ENCODE results near the gene HDGF. TPM values are rescaled to one million over a fixed set of nuclear protein-coding genes. Genes with fewer than 3 reads are reported as not detected.

HDGF gene
- total RNA-seq, 1 experiment from 2014 or later = 310 TPM

- no peaks in the 10 kb centered on the region for H3K27me3 ChIP-seq (ENCODE audit: insufficient read depth, low read length)
- no peak for DNase-seq
- Mint-ChIP-seq H3K4me3 (no peak overlapping the region; a peak in 1 of 5 replicates), H3K4me1 (peaks cover 34 to 46% of the 10 kb centered on the region in 2 experiments), H3K27ac (no peak overlapping the region; a peak in 2 of 7 replicates), H3K27me3 (ENCODE audit: low read depth) (peaks cover 3% of the 10 kb centered on the region), H3K36me3 (ENCODE audit: insufficient read depth in 1 of 3, low read depth in 3 of 3) (peaks cover 0 to 13% (median 4%) of the 10 kb centered on the region in 3 experiments; a peak in 4 of 7 replicates), H3K9me3 (no peaks in the 10 kb centered on the region)
- no peaks in the 10 kb centered on the region for H3K79me2 ChIP-seq (ENCODE audit: insufficient read depth, low read length)
- H3K18ac ChIP-seq (ENCODE audit: insufficient read length, low read depth, low read length) = no peak overlapping the region
- H2AFZ ChIP-seq (ENCODE audit: low read length) = no peak overlapping the region
- H3K23ac ChIP-seq (ENCODE audit: insufficient read length, low read depth, low read length) = no peak overlapping the region
- H3K4ac ChIP-seq (ENCODE audit: low read depth, low read length) = no peak overlapping the region
- H4K8ac ChIP-seq (replicated peaks; ENCODE audit: insufficient read length, low read depth, low read length) = no peak overlapping the region
- no peak overlapping the region for H3K14ac ChIP-seq (ENCODE audit: insufficient read depth, low read length)
- no CpG with 5 or more reads among the region's 3 CpGs for WGBS (ENCODE audit: extremely low coverage, insufficient read length, low lambda C conversion rate)
- no peak for TF ChIP-seq CTCF (conservative IDR thresholded peaks at IDR 0.05)
- no peaks in the 10 kb centered on the region; the same call in 1 of the 2 replicates for H3K4me1 ChIP-seq (ENCODE audit: insufficient read depth, low read length)
- H3K4me2 ChIP-seq (ENCODE audit: insufficient read depth, insufficient read length, low read length) = no peak overlapping the region
- H2BK120ac ChIP-seq (ENCODE audit: low read depth, low read length, poor library complexity, severe bottlenecking) = no peak overlapping the region
- no peak overlapping the region for H2AK5ac ChIP-seq (ENCODE audit: insufficient read length, low read length)
- H3K9me3 ChIP-seq (ENCODE audit: control insufficient read depth, low read depth, low read length) = no peaks in the 10 kb centered on the region
- no peak overlapping the region for H4K91ac ChIP-seq (ENCODE audit: insufficient read length, low read depth, low read length)
- H4K5ac ChIP-seq (ENCODE audit: insufficient read length, low read depth, low read length) = no peak overlapping the region
- no peak overlapping the region for H2BK12ac ChIP-seq (ENCODE audit: insufficient read length, low read depth, low read length)
- no peak overlapping the region for H3K9ac ChIP-seq (ENCODE audit: extremely low read depth, insufficient read length, low read length)
- no peak overlapping the region for H2BK20ac ChIP-seq (ENCODE audit: low read depth, low read length, poor library complexity, severe bottlenecking)
- H2BK5ac ChIP-seq (ENCODE audit: insufficient read length, low read length) = no peak overlapping the region
- H3K79me1 ChIP-seq (ENCODE audit: insufficient read depth, low read depth, low read length, poor library complexity, severe bottlenecking) = no peaks in the 10 kb centered on the region
- no peak overlapping the region for H3T11ph ChIP-seq (ENCODE audit: low read length)
- H3K56ac ChIP-seq (ENCODE audit: insufficient read length, low read depth, low read length) = no peak overlapping the region
- no peak overlapping the region for H3K27ac ChIP-seq (ENCODE audit: insufficient read length, low read depth, low read length)
- H3K23me2 ChIP-seq (ENCODE audit: insufficient read length, low read depth, low read length, poor library complexity, severe bottlenecking) = no peaks in the 10 kb centered on the region
- H2BK15ac ChIP-seq (ENCODE audit: low read depth, low read length) = no peak overlapping the region
- H4K20me1 ChIP-seq (ENCODE audit: control insufficient read depth, insufficient read depth, insufficient read length) = no peaks in the 10 kb centered on the region
Observed at GRCh38 chr1:156714830-156715229, 36.6 kb downstream of the HDGF start.
